ENCODE measurements around the gene ZNF416. TPM values are rescaled to one million over a fixed set of nuclear protein-coding genes. Genes with fewer than 3 reads are reported as not detected.

ZNF416 gene
- total and polyA plus RNA-seq, 2 of the 8 experiments (the other 6 are each of a cell fraction or from before 2014, with no cell fraction given), result 3.2 to 10.3 TPM

DNA sequence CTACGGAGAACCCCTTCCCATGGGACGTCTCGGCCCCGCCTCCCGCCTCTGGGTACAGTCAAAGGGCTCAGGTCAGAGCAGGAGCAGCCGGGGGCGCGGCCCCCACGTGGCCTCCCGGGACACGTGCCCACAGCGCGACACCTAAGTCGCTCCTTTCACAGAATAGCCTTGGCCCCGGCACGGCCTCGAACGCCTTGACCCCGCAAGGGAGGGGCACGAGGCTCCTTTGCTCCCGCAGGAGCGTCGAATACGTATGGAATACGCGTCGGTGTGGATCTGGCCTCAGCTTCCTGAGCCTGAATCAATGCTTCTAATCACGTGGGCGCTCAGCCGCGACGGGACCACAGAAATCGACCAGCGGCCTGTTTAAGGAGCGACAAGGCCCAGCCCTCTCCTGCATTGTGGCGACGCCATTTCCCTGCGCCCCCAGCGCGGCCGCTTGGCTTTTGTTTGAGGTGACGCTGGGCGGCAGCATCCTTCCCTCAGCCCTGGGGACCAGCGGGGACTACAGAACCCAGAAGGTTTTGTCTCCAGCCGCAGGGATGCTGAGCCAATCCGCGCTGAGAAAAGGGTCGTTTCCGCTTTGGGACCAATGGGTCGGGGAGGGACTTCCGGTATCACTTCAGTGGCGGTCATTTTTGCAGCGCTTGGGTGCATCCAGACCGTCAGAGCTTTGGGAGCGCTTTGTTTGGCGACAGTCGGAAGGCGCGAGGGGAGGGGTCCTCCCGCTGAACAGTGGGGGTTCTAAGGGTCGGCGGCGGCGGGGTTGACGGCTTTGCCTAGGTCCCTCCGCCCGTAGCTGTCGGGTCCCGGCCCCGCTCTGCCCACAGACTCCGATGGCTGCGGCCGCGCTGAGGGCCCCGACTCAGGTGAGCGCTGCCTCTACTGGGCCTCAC, 5.1 kb upstream of the ZNF416 start, which contains the start of gene ZIK1 (continued):
- TF ChIP-seq HDAC2 (IDR thresholded peaks at IDR 0.05; ENCODE audit: borderline replicate concordance in 1 of 2, low read depth in 2 of 2, low read length in 2 of 2) (peak in 1 of 2 experiments; percentile 97; a peak in 2 of 4 replicates), NANOG (IDR thresholded peaks at IDR 0.05; ENCODE audit: insufficient read depth, low read depth, low read length, poor library complexity, severe bottlenecking) (no peak), TEAD4 (IDR thresholded peaks at IDR 0.05; ENCODE audit: low read depth, low read length) (0 out of 2 replicates have a peak, but pooled peaks have one; percentile 12), YY1 (IDR thresholded peaks at IDR 0.05; ENCODE audit: low read depth, low read length) (peak; percentile 73; the same call in 1 of the 2 replicates), GABPA (IDR thresholded peaks at IDR 0.05; ENCODE audit: borderline replicate concordance, insufficient read depth, low read length) (peak; percentile 94; the same call in 1 of the 2 replicates), RXRA (IDR thresholded peaks at IDR 0.05; ENCODE audit: insufficient read depth, low read depth, low read length) (no peak), RNF2 (IDR thresholded peaks at IDR 0.05; ENCODE audit: borderline replicate concordance, low read depth, low read length, missing control alignments, poor library complexity, severe bottlenecking) (peak; percentile 80)
- TF ChIP-seq, protein P1, sequence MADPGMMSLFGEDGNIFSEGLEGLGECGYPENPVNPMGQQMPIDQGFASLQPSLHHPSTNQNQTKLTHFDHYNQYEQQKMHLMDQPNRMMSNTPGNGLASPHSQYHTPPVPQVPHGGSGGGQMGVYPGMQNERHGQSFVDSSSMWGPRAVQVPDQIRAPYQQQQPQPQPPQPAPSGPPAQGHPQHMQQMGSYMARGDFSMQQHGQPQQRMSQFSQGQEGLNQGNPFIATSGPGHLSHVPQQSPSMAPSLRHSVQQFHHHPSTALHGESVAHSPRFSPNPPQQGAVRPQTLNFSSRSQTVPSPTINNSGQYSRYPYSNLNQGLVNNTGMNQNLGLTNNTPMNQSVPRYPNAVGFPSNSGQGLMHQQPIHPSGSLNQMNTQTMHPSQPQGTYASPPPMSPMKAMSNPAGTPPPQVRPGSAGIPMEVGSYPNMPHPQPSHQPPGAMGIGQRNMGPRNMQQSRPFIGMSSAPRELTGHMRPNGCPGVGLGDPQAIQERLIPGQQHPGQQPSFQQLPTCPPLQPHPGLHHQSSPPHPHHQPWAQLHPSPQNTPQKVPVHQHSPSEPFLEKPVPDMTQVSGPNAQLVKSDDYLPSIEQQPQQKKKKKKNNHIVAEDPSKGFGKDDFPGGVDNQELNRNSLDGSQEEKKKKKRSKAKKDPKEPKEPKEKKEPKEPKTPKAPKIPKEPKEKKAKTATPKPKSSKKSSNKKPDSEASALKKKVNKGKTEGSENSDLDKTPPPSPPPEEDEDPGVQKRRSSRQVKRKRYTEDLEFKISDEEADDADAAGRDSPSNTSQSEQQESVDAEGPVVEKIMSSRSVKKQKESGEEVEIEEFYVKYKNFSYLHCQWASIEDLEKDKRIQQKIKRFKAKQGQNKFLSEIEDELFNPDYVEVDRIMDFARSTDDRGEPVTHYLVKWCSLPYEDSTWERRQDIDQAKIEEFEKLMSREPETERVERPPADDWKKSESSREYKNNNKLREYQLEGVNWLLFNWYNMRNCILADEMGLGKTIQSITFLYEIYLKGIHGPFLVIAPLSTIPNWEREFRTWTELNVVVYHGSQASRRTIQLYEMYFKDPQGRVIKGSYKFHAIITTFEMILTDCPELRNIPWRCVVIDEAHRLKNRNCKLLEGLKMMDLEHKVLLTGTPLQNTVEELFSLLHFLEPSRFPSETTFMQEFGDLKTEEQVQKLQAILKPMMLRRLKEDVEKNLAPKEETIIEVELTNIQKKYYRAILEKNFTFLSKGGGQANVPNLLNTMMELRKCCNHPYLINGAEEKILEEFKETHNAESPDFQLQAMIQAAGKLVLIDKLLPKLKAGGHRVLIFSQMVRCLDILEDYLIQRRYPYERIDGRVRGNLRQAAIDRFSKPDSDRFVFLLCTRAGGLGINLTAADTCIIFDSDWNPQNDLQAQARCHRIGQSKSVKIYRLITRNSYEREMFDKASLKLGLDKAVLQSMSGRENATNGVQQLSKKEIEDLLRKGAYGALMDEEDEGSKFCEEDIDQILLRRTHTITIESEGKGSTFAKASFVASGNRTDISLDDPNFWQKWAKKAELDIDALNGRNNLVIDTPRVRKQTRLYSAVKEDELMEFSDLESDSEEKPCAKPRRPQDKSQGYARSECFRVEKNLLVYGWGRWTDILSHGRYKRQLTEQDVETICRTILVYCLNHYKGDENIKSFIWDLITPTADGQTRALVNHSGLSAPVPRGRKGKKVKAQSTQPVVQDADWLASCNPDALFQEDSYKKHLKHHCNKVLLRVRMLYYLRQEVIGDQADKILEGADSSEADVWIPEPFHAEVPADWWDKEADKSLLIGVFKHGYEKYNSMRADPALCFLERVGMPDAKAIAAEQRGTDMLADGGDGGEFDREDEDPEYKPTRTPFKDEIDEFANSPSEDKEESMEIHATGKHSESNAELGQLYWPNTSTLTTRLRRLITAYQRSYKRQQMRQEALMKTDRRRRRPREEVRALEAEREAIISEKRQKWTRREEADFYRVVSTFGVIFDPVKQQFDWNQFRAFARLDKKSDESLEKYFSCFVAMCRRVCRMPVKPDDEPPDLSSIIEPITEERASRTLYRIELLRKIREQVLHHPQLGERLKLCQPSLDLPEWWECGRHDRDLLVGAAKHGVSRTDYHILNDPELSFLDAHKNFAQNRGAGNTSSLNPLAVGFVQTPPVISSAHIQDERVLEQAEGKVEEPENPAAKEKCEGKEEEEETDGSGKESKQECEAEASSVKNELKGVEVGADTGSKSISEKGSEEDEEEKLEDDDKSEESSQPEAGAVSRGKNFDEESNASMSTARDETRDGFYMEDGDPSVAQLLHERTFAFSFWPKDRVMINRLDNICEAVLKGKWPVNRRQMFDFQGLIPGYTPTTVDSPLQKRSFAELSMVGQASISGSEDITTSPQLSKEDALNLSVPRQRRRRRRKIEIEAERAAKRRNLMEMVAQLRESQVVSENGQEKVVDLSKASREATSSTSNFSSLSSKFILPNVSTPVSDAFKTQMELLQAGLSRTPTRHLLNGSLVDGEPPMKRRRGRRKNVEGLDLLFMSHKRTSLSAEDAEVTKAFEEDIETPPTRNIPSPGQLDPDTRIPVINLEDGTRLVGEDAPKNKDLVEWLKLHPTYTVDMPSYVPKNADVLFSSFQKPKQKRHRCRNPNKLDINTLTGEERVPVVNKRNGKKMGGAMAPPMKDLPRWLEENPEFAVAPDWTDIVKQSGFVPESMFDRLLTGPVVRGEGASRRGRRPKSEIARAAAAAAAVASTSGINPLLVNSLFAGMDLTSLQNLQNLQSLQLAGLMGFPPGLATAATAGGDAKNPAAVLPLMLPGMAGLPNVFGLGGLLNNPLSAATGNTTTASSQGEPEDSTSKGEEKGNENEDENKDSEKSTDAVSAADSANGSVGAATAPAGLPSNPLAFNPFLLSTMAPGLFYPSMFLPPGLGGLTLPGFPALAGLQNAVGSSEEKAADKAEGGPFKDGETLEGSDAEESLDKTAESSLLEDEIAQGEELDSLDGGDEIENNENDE (IDR thresholded peaks at IDR 0.05; ENCODE audit: insufficient replicate concordance, low read length), result no peak
